GM04504 (cell line): ENCODE measurements around the gene BICRA.
"Not testable (repeated sequence)": the region's sequence is repeated elsewhere in the genome, so short reads cannot be mapped to it uniquely, and the experiment has no call there.

ENCODE experiments used
- DNase-seq: peaks from one replicate; pipeline ENCODE4 v3.0.0-alpha.2; 2012; ENCODE audit warnings: low read depth

BICRA gene

DNA sequence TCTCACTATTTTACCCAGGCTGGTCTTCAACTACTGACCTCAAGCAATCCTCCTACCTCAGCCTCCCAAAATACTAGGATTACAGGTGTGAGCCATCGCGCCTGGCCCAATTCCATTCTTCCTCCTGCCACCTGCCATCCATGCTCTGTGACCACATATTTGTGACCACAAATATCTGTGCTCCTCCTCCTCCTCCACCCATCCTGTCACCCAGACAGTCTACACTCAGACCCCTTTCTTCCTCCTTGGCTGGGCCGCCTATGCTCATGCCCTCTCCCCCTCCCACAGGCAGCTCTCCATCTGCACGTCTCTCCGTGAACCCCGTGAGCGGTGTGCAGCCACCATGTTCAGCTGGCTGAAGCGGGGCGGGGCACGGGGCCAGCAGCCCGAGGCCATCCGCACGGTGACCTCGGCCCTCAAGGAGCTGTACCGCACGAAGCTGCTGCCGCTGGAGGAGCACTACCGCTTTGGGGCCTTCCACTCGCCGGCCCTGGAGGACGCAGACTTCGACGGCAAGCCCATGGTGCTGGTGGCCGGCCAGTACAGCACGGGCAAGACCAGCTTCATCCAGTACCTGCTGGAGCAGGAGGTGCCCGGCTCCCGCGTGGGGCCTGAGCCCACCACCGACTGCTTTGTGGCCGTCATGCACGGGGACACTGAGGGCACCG, 107.5 kb downstream of the BICRA start:
- DNase-seq: no peak

DNA sequence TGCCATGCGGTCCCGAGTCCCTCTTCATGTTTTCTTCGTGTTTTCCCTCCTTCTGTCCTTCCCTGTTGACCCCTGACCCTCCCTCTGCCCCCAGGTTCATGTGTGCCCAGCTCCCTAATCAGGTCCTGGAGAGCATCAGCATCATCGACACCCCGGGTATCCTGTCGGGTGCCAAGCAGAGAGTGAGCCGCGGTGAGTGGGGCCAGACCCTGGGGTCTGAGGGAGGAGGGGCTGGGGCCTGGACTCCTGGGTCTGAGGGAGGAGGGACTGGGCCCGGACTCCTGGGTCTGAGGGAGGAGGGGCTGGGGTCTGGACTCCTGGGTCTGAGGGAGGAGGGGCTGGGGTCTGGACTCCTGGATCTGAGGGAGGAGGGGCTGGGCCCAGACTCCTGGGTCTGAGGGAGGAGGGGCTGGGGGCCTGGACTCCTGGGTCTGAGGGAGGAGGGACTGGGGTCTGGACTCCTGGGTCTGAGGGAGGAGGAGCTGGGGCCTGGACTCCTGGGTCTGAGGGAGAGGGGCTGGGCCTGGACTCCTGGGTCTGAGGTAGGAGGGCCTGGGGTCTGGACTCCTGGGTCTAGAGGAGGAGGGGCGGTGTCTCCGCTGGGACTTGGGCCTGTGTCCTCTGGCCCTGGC, 109.6 kb downstream of the BICRA start:
- DNase-seq: not testable (repeated sequence)

GRCh38 chr19:47719047-47719859, 110.3 kb downstream of the BICRA start:
- peak; percentile 99 for DNase-seq

DNA sequence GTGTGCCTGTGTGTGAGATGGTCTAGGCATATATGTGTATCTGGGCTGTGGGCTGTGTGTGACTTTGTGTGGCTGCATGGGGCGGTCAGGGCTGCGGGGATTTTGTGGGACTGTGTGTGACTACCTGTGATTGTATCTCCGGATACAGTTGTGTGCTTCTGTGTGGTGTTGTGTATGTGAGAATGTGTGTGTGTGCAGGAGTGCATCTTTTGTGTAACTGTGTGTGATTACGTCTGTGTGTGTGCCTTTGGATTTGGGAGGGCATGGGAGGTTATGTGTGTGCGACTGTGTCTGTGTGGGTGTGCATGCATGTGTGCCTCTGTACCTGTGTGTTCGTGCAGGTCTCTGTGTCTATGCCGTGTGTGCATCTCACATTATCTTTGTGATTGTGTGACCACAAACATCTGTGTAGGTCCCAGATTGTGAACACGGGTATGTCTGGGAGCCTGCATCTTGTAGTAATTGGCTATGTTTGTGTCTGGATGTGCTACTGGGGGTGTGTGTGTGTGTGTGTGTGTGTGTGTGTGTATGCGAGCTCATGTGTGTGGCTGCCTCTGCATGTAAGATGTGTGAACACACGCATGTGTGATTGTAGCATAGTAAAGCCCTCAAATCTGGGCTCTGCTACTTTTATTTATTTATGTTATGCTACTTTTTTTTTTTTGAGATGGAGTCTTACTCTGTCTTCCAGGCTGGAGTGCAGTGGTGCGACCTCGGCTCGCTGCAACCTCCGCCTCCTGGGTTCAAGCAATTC, 111.9 kb downstream of the BICRA start:
- no peak for DNase-seq

- DNase-seq: peak; percentile 79
These were observed 114.6 kb downstream of the BICRA start for GRCh38 chr19:47723581-47723940.

- DNase-seq: no peak
These were observed 116.9 kb downstream of the BICRA start for GRCh38 chr19:47725759-47726401.

GRCh38 chr19:47726467-47726866, 117.5 kb downstream of the BICRA start:
- peak; percentile 46 for DNase-seq

DNA sequence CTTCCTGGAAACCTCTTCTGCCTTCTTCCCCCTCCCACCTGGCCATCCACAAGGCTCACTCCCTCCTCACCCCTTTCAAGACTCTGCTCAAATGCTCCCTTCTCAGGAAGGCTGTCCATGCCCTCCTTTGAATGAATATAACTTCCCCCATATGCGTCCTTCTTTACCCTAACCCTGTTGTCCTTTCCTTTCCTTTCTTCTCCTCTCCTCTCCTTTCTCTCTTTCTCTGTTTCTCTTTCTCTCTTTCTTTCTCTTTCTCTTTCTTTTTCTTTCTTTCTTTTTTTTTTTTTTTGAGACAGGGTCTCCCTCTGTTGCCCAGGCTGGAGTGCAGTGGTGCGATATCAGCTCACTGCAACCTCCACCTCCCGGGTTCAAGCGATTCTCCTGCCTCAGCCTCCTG, 119.4 kb downstream of the BICRA start:
- not testable (repeated sequence) for DNase-seq

GRCh38 chr19:47729468-47729798, 120.5 kb downstream of the BICRA start:
- peak; percentile 61 for DNase-seq

DNA sequence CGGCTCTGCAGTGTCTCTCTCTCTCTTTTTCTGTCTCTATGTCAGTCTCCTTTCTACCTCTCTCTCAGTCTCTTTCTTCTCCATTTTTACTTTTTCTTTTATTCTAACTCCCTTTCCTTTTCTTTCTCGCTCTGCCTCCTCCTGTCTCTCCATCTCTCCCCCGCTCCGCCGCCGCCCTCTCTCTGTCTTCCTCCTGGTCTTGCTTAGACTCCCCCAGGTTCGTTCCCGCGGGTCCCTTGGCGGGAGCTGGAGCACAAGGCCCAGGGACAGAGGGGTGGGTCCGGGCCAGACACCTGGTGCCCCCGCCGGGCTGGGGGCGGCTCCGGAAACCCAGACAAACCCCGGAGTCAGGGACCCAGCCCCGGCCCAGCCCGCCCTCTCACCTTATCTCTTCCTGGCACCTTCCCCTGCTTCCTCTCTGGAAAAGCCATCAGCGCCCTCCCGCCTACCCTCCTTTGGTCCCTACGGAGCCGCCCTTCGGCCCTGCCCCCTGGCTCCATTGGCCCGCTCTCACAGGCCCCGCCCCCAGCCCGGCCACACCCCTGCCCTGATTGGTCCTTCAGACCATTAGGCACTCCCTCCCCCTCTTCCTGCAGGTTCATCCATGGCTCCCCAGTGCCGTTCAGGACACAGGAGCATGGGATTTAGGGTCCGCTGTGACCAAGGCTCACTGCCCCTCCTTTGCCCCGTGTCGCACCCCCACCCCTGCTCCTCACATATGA, 121.0 kb downstream of the BICRA start:
- DNase-seq: no peak

DNA sequence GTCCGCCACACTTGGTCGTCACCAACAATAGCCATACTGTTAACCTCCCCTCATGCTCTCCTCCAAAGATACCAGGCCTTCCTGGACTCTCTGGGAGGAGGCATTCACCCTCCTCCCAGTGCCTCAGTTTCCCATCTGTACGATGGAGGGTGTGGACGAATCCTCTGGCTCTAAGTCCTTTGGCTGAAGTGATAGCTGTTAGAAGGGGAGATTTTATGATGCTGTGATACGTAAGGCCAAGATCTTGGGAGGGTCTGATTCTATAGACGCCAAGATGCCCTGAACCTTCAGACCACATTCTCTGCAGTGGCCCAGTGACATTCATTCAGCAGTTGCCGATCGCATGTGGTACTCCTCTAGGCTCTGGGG, 121.6 kb downstream of the BICRA start:
- no peak for DNase-seq

DNA sequence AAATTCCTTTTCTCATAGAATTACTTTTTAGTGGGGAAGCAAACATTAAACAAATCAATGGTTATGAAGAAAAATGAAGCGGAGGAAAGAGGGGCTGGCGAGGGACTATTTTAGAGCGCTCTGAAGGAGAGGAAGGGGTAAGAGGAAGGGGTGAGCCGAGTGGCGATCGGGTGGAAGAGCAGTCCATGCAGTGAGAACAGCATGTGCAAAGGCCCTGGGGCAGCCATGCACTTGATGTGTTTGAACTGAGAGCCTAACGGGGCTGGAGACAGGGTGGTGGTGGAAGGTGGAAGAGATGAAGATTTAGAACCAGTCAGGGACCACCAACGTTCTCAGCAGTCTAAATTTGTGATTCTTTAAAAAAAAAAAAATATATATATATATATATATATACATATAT, 122.0 kb downstream of the BICRA start:
- DNase-seq: no peak

DNA sequence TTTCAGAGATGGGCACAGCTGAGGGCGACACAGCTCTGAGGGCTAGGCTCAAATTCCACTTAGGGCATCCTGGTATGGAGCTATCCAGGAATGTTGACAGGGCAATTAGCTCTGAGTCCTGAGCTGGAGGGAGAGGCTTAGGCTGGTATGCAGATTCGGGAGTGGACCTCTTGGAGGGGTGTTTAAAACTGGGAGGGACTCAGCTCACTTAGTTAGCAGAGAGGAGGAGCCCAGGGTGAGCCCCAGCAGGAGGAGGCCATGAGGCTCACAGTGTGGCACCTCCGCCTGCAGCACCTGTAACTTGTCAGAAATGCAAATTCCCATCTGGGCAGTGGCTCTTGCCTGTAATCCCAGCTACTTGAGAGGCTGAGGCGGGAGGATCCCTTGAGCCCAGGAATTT, 126.2 kb downstream of the BICRA start:
- DNase-seq: no peak

- DNase-seq: no peak
These were observed 132.1 kb downstream of the BICRA start for GRCh38 chr19:47740866-47741519.

DNA sequence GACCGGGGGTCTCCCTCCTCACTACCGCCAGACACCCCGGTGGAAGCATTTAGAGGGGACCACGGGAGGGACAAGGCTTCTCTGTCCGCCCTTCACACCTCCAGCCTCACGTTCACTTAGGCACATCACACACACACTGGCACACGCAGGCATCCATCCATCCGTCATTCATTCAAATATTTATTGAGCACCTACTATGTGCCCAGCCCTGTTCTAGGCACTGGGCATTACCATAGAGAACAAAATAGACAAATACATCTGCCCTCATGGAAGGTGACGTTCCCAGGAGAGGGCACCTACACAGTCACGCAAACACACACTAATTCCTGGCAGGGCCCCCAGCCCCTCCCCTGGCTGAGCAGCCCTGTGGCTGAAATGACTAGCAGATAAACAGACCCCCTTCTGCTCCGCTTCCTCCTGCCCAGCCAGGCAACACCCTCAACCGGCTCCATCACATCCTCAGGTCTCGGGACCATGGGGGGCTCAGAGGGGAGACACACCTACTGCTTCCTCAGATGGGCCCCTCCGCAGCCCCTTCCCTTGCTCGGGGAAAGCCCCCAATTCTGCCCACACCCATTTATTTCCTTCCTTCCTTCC, 132.7 kb downstream of the BICRA start:
- no peak for DNase-seq

GRCh38 chr19:47742634-47743033, 133.7 kb downstream of the BICRA start:
- DNase-seq: no peak

DNA sequence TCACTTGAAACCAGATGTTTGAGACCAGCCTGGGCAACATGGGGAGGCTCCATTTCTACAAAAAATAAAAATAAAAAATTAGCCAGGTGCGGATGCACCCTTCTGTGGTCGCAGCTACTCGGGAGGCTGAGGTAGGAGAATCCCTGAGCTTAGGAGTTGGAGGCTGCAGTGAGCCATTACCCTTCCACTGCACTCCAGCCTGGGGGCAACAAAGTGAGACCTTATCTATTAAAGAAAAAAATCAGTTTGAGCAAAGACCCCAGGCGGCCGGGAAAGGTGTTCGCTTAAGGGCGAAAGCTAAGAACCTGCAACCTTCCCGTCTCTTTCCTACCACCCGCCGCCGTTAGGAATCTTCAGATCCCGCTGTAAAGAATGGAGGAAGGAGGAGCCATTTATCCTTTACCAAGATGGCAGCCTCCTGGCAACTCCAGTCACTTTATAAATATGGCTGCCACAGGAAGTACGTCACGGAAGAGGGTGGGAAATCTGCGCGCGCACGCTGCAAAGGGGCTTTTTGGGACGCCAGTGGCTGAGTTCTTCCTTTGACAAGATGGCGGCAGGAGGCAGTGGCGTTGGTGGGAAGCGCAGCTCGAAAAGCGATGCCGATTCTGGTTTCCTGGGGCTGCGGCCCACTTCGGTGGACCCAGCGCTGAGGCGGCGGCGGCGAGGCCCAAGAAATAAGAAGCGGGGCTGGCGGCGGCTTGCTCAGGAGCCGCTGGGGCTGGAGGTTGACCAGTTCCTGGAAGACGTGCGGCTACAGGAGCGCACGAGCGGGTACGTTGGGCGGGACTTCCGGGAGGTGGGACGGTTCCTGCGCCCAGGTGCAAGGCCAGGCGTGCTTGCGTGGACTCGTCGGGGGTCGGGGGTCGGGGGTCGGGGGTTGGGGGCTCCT, 136.3 kb downstream of the BICRA start, which contains the start of gene NOP53:
NOP53 (plus strand) TSS at position 537 of the 892 bp plus-strand sequence; CDS start at position 551, 14 bp downstream.
- peak; percentile 93 for DNase-seq

DNA sequence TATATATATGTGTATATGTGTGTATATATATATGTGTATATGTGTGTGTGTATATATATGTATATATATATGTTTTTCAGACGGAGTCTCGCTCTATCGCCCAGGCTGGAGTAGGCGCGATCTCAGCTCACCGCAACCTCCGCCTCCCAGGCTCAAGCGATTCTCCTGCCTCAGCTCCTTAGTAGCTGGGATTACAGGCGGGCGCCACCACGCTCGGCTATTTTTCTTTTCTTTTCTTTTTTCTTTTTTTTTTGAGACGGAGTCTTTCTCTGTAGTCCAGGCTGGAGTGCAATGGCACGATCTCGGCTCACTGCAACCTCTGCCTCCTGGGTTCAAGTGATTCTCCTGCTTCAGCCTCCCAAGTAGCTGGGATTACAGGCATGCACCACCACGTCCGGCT, 137.2 kb downstream of the BICRA start:
- DNase-seq: not testable (repeated sequence)

DNA sequence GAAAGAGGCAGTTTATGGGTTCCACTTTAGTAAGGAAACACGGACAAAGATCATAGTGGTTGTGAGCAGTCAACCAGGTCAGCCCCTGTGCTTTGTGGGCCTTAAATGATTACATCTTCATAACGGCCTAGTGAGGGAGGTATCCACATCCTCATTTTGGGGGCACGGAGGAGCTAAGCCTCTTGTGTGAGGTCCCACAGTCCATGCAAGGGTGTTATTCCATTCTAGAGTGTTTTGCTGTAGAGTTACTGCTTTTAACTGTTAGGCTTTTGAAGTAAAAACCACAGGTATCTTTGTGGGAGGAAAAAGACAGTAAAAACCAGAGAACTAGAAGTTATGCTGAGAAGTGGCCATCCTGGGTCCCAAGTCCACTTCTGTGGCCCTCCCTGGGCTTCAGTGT, 140.4 kb downstream of the BICRA start:
- DNase-seq: no peak
